Prostate gland (tissue), 2 donors: ENCODE results near the gene SEPTIN2.

Experiments
- POLR2A ChIP-seq: fragments of 450-650 bp; IDR thresholded peaks from one replicate; pipeline ENCODE4 v1.6.1; 2016; ENCODE audit warnings: antibody characterized with exemption, mild to moderate bottlenecking
- POLR2AphosphoS5 ChIP-seq: sonication (generic); formaldehyde crosslinking; IDR thresholded peaks from one replicate; pipeline ENCODE4 v1.6.1; 2017; ENCODE audit warnings: antibody characterized with exemption
- TF ChIP-seq, protein P1 (sequence below), 4 experiments: fragments of 200-600 bp in 2 of 4; fragments of 450-650 bp in 2 of 4; sonication (generic) in 2 of 4; IDR thresholded peaks; 1 replicate in 3 of 4; 2 replicates in 1 of 4; pipeline ENCODE4 v1.5.1; 2016 to 2019; ENCODE audit warnings: antibody characterized with exemption in 4 of 4, mild to moderate bottlenecking in 2 of 4, moderate library complexity in 2 of 4

DNA sequence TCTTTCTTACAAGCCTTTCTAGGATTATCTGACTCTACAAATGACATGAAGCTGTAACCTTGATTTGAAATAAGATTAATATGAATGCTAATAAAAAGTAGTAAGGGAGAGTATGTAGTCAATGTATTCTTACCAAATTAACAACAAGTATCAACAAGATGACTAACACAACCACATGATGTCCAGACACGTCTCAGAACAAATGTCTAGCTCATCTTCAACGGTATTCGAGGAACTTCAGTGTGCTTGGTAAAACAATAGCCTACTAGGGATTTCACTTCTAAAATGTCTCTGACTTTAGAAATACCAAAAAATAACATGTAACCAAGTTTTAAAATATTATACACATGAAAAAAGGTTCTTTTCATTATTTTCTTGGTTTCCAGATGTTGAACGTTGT lies 3.6 kb upstream of the SEPTIN2 start:
- TF ChIP-seq POLR2A = no peak
- TF ChIP-seq, protein P1, sequence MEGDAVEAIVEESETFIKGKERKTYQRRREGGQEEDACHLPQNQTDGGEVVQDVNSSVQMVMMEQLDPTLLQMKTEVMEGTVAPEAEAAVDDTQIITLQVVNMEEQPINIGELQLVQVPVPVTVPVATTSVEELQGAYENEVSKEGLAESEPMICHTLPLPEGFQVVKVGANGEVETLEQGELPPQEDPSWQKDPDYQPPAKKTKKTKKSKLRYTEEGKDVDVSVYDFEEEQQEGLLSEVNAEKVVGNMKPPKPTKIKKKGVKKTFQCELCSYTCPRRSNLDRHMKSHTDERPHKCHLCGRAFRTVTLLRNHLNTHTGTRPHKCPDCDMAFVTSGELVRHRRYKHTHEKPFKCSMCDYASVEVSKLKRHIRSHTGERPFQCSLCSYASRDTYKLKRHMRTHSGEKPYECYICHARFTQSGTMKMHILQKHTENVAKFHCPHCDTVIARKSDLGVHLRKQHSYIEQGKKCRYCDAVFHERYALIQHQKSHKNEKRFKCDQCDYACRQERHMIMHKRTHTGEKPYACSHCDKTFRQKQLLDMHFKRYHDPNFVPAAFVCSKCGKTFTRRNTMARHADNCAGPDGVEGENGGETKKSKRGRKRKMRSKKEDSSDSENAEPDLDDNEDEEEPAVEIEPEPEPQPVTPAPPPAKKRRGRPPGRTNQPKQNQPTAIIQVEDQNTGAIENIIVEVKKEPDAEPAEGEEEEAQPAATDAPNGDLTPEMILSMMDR (IDR thresholded peaks at IDR 0.05) = no peak
- no peak for TF ChIP-seq POLR2AphosphoS5
